Measurements from ENCODE around the gene VAMP1.

Gene VAMP1

DNA sequence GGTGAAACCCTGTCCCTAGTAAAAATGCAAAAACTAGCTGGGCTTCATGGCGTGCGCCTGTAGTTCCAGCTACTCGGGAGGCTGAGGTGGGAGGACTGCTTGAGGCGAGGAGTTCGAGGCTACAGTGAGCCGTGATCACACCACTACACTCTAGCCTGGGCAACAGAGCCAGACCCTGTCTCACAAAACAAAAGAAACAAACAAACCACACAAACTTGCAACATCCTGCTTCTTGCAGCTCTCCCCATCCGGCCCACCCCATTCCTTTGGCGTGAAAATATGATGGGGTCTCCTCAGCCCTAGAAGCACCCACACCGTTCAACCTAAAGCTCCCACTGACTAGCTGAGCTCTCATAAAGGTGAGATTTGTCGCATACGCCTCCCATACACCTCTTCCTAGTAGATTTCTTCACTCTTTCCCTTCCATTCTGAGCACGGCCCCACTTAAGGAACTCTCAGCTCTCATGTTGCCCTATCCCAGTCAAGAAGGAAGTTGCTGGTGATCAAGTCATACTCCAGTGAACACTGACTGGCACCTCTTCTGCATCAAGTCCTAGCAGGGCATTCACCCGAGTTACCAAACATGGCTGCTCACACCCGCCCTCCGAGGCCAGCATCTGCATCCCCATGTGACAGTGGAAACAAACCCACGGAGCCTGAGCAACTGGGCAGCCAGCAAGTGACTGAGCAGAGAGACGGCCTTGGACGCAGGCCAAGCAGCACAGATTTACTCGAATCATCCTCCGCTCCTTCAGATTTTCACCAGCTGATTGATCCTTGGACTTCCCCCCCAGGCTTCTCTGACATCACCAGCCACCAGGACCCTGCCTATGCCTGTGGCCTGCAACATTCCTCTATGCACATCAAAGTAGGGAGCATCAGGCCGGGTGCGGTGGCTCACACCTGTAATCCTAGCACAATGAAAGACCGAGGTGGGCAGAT is 44.6 kb downstream of the VAMP1 start:
- Histone ChIP-seq H4K20me1 (ENCODE audit: insufficient read depth, low read length) (no peaks in the 10 kb centered on the region), H3K9me3 (ENCODE audit: insufficient read depth, low read length) (no peaks in the 10 kb centered on the region), H2AFZ (ENCODE audit: low read depth, low read length) (no peak overlapping the region), H3K36me3 (replicated peaks; ENCODE audit: low read depth, low read length) (no peaks in the 10 kb centered on the region), H3K4me2 (ENCODE audit: low read length) (peak overlapping the region; percentile 5; the same call in 1 of the 2 replicates), H3K4me3 (ENCODE audit: low read length) (no peak overlapping the region), H3K27ac (ENCODE audit: low read length) (no peak overlapping the region), H3K27me3 (ENCODE audit: low read depth, low read length) (no peaks in the 10 kb centered on the region), H3K9ac (ENCODE audit: low read length) (no peak overlapping the region), H3K79me2 (ENCODE audit: low read length) (no peaks in the 10 kb centered on the region), H3K4me1 (ENCODE audit: low read length) (peaks cover 20% of the 10 kb centered on the region)
- TF ChIP-seq EZH2phosphoT487 (IDR thresholded peaks at IDR 0.05; ENCODE audit: low read depth) = no peak
- TF ChIP-seq, protein P1, sequence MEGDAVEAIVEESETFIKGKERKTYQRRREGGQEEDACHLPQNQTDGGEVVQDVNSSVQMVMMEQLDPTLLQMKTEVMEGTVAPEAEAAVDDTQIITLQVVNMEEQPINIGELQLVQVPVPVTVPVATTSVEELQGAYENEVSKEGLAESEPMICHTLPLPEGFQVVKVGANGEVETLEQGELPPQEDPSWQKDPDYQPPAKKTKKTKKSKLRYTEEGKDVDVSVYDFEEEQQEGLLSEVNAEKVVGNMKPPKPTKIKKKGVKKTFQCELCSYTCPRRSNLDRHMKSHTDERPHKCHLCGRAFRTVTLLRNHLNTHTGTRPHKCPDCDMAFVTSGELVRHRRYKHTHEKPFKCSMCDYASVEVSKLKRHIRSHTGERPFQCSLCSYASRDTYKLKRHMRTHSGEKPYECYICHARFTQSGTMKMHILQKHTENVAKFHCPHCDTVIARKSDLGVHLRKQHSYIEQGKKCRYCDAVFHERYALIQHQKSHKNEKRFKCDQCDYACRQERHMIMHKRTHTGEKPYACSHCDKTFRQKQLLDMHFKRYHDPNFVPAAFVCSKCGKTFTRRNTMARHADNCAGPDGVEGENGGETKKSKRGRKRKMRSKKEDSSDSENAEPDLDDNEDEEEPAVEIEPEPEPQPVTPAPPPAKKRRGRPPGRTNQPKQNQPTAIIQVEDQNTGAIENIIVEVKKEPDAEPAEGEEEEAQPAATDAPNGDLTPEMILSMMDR (IDR thresholded peaks at IDR 0.05; ENCODE audit: low read depth, low read length) = no peak

DNA sequence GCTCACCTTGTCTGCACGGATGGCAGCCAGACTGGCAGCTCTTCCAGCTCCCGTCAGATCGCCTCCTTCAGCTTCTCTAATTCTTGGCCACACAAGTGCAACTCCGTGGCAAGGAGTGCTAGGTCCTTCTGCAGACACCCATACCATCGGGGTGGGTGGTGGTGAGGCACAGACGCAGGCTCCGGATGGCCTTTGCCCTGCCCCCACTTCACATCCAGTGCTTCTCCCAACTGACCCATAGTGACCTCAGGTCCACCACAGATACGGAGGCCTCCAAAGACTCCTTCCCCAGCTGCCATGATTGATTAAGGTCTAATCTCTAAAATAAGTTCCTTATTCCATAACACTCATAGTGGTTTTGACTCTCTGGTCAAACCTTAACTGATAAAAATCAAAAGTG is 45.6 kb downstream of the VAMP1 start:
- no peaks in the 10 kb centered on the region for H4K20me1 ChIP-seq (ENCODE audit: insufficient read depth, low read length)
- H3K4me3 ChIP-seq (ENCODE audit: low read length) = no peak overlapping the region
- no peak overlapping the region for H2AFZ ChIP-seq (ENCODE audit: low read depth, low read length)
- H3K4me1 ChIP-seq (ENCODE audit: low read length) = peaks cover 20% of the 10 kb centered on the region
- TF ChIP-seq EZH2phosphoT487 (IDR thresholded peaks at IDR 0.05; ENCODE audit: low read depth) = no peak
- TF ChIP-seq, protein P1 (IDR thresholded peaks at IDR 0.05; ENCODE audit: low read depth, low read length) = no peak
- no peaks in the 10 kb centered on the region for H3K36me3 ChIP-seq (replicated peaks; ENCODE audit: low read depth, low read length)
- H3K4me2 ChIP-seq (ENCODE audit: low read length) = no peak overlapping the region
- H3K79me2 ChIP-seq (ENCODE audit: low read length) = no peaks in the 10 kb centered on the region
- no peak overlapping the region for H3K9ac ChIP-seq (ENCODE audit: low read length)
- H3K27ac ChIP-seq (ENCODE audit: low read length) = no peak overlapping the region
- no peaks in the 10 kb centered on the region for H3K9me3 ChIP-seq (ENCODE audit: insufficient read depth, low read length)
- H3K27me3 ChIP-seq (ENCODE audit: low read depth, low read length) = no peaks in the 10 kb centered on the region; the same call in 1 of the 2 replicates

DNA sequence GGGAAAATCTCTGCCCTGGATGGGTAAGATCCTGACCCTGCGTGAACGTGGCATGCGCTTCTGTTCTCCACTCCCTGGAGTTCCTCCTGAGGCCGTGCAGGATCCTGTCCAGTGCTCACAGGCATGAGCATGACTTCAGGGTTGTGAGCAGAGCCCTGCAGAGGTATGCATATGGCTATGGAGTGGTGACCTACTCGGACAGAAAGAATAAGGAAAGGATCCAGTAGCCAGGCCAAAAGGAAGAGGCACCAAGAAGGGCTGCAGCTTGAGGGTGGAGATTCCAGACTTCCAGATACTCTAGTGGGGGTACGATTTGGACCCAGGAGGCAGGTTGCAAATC is 46.5 kb downstream of the VAMP1 start:
- Histone ChIP-seq H3K27me3 (ENCODE audit: low read depth, low read length) (no peaks in the 10 kb centered on the region; the same call in 1 of the 2 replicates), H2AFZ (ENCODE audit: low read depth, low read length) (peak overlapping the region; percentile 77), H3K4me3 (ENCODE audit: low read length) (peak overlapping the region; percentile 52), H3K4me1 (ENCODE audit: low read length) (peaks cover 20% of the 10 kb centered on the region), H3K4me2 (ENCODE audit: low read length) (peak overlapping the region; percentile 53), H4K20me1 (ENCODE audit: insufficient read depth, low read length) (no peaks in the 10 kb centered on the region), H3K9ac (ENCODE audit: low read length) (0 out of 2 replicates have a peak overlapping the region, but pooled peaks have one; percentile 3), H3K9me3 (ENCODE audit: insufficient read depth, low read length) (no peaks in the 10 kb centered on the region), H3K27ac (ENCODE audit: low read length) (no peak overlapping the region), H3K79me2 (ENCODE audit: low read length) (no peaks in the 10 kb centered on the region), H3K36me3 (replicated peaks; ENCODE audit: low read depth, low read length) (no peaks in the 10 kb centered on the region)
- TF ChIP-seq EZH2phosphoT487 (IDR thresholded peaks at IDR 0.05; ENCODE audit: low read depth) = no peak
- TF ChIP-seq, protein P1 (IDR thresholded peaks at IDR 0.05; ENCODE audit: low read depth, low read length) = no peak

DNA sequence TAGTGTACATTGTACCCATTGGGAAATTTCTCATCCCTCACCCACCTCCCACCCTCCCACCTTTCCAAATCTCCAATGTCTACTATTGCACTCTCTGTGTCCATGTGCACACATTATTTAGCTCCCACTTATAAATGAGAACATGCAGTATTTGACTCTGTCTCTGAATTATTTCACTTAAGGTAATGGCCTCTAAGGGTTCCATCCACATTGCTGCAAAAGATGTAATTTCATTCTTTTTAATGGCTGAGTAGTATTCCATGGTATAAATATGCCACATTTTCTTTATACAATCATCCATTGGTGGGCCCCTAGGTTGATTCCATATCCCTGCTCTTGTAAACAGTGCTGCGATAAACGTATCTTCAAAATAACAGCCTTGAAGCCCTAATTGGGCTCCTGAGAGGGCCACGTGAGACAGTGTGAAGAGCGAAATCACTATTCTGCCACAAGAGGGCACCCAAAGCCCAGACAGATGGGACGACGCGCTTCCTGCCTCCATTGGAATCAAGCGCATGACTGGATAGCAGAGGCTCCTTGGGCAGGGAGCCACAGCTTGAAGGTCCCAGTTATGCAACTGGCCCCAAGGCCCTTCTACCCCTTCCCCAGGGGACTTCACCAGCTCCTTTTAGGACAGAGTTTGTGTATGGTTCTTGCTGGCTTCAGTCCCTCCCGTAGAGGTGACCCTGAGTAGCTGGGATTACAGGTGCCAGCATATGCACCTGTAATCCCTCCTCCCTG is 47.0 kb downstream of the VAMP1 start:
- no peaks in the 10 kb centered on the region for H4K20me1 ChIP-seq (ENCODE audit: insufficient read depth, low read length)
- H3K4me1 ChIP-seq (ENCODE audit: low read length) = peaks cover 20% of the 10 kb centered on the region
- peak overlapping the region; percentile 53 for H3K4me2 ChIP-seq (ENCODE audit: low read length)
- H3K27ac ChIP-seq (ENCODE audit: low read length) = no peak overlapping the region
- no peaks in the 10 kb centered on the region for H3K36me3 ChIP-seq (replicated peaks; ENCODE audit: low read depth, low read length)
- no peaks in the 10 kb centered on the region for H3K79me2 ChIP-seq (ENCODE audit: low read length)
- H3K4me3 ChIP-seq (ENCODE audit: low read length) = peak overlapping the region; percentile 52
- H3K9ac ChIP-seq (ENCODE audit: low read length) = 0 out of 2 replicates have a peak overlapping the region, but pooled peaks have one; percentile 3
- peak overlapping the region; percentile 77 for H2AFZ ChIP-seq (ENCODE audit: low read depth, low read length)
- no peak for TF ChIP-seq EZH2phosphoT487 (IDR thresholded peaks at IDR 0.05; ENCODE audit: low read depth)
- TF ChIP-seq, protein P1 (IDR thresholded peaks at IDR 0.05; ENCODE audit: low read depth, low read length) = peak; percentile 87
- H3K27me3 ChIP-seq (ENCODE audit: low read depth, low read length) = no peaks in the 10 kb centered on the region; the same call in 1 of the 2 replicates
- no peaks in the 10 kb centered on the region for H3K9me3 ChIP-seq (ENCODE audit: insufficient read depth, low read length)

Measured in OCI-LY3 (cell line).